Measurements from ENCODE around the gene UMPS. TPM values are rescaled to one million over a fixed set of nuclear protein-coding genes. Genes with fewer than 3 reads are reported as not detected.
"Not testable (repeated sequence)": the region's sequence is repeated elsewhere in the genome, so short reads cannot be mapped to it uniquely, and the experiment has no call there.

UMPS gene
- polyA plus RNA-seq, 2 of the 4 experiments (the other 2 are of a cell fraction) = 53.0 to 64.4 TPM

DNA sequence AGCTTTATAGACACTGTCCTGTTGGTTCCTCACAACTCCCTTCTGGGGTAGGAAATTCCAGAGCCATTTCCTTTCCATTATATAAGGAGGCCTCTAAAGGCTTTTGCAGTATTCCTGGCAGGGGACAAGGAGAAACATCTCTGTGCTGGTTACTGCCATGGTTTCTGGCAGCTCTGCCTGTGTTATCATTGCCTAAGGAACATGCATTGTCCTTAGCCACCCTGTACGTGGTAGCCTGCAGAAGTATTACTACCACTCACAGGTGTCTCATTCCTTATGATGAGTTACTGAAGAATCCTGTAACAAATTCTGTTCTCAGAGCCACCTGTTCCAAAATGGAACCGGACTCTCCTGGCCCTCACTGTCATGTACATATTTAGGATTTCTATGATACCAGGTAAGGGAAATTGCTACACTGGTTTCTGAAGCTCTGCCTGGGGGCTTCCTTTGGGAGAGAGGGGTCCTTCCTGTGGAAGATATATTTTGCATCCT lies 58.0 kb downstream of the UMPS start:
- H3K4me3 ChIP-seq = no peak overlapping the region
- H3K9me3 ChIP-seq = no peaks in the 10 kb centered on the region
- H3K4me2 ChIP-seq = no peak overlapping the region
- POLR2A ChIA-PET = interaction anchor here (3.3 kb wide), 1 partner anchor 99 kb away, joined by 22 read pairs; the partner anchor contains the start of gene ITGB5
- TF ChIP-seq NR3C1 (IDR thresholded peaks at IDR 0.05) (no peak), ZSCAN20 (CRISPR knock-in tag; IDR thresholded peaks at IDR 0.05) (no peak)
- TF ChIP-seq, protein P1, sequence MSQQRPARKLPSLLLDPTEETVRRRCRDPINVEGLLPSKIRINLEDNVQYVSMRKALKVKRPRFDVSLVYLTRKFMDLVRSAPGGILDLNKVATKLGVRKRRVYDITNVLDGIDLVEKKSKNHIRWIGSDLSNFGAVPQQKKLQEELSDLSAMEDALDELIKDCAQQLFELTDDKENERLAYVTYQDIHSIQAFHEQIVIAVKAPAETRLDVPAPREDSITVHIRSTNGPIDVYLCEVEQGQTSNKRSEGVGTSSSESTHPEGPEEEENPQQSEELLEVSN (IDR thresholded peaks at IDR 0.05; ENCODE audit: borderline replicate concordance, low read depth) = no peak
- CTCF ChIA-PET = interaction anchor here (0.6 to 13.7 kb wide), 20 partner anchors 8 to 184 kb away, joined by 3 to 205 read pairs (median 7); no protein-coding TSS in a partner anchor
- H3K27ac ChIP-seq = peak overlapping the region; percentile 29 to 85; a peak in 5 of 6 replicates
- ATAC-seq = peak in 1 of 2 experiments; percentile 11; a peak in 2 of 6 replicates
- WGBS (ENCODE audit: missing lambda C conversion rate) = 87% methylated on average over 2 of the region's 2 CpGs
- no peak for FAIRE-seq
- DNase-seq (ENCODE audit: low read depth in 1 of 2, low spot score in 1 of 2) = no peak
- peaks cover 62% of the 10 kb centered on the region for H3K4me1 ChIP-seq

DNA sequence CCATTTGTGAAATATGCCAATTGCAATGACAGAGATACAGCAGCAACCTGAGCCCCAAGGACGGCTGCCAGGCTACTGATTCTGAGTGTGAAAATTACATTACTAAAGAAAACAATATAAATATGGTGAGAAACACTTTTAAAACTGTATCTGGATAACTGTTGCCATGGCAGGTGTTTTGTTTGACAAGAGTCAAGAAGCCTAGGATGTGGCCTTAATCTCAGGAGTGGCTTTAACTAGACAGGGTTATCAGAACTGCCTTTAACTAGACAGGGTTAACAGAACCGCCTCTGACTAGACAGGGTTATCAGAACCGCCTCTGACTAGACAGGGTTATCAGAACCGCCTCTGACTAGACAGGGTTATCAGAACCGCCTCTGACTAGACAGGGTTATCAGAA lies 58.9 kb downstream of the UMPS start:
- H3K9me3 ChIP-seq; FAIRE-seq; H3K27ac ChIP-seq; DNase-seq (ENCODE audit: low read depth in 1 of 2, low spot score in 1 of 2); ATAC-seq; H3K4me2 ChIP-seq; H3K4me3 ChIP-seq; POLR2A ChIA-PET: not testable (repeated sequence)
- CTCF ChIA-PET = interaction anchor here (0.6 to 13.7 kb wide), 8 partner anchors 7 to 183 kb away, joined by 3 to 205 read pairs (median 17); no protein-coding TSS in a partner anchor
- peaks cover 62% of the 10 kb centered on the region for H3K4me1 ChIP-seq
- WGBS (ENCODE audit: missing lambda C conversion rate) = 91% methylated on average over 4 of the region's 5 CpGs

DNA sequence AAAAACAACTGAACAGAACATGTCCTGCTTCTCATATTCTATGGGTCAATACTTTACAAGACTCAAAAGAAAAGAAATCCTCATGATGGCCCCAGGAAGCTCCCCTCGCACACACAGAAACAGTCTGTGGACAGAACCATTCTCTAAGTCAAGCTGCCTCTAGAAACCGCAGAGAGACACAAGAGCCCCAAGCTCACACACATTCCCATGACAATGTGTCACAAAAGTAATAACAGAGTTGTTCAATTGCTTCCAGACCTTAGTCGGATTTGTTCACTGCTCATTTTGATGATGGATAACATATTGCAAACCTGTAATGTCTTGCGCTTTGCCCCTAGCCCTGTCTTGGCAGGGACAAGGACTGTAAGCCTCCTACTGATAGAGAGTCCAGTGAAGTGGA lies 60.9 kb downstream of the UMPS start:
- no peak for FAIRE-seq
- WGBS (ENCODE audit: missing lambda C conversion rate) = 93% methylated on average over 4 of the region's 4 CpGs
- Histone ChIP-seq H3K4me1 (peaks cover 56% of the 10 kb centered on the region), H3K27ac (peak overlapping the region in 1 of 2 experiments; percentile 39; a peak in 3 of 6 replicates), H3K9me3 (no peaks in the 10 kb centered on the region), H3K4me3 (no peak overlapping the region), H3K4me2 (no peak overlapping the region)
- CTCF ChIA-PET = interaction anchor here (0.6 to 2.2 kb wide), 7 partner anchors 12 to 118 kb away, joined by 3 to 10 read pairs (median 4); no protein-coding TSS in a partner anchor
- DNase-seq (ENCODE audit: low read depth in 1 of 2, low spot score in 1 of 2) = no peak
- POLR2A ChIA-PET = interaction anchor here (1.5 kb wide), 1 partner anchor 95 kb away, joined by 3 read pairs; no protein-coding TSS in a partner anchor
- TF ChIP-seq EP300 (IDR thresholded peaks at IDR 0.05) = no peak
- no peak for TF ChIP-seq EHF (CRISPR knock-in tag; IDR thresholded peaks at IDR 0.05)
- TF ChIP-seq MAFK (IDR thresholded peaks at IDR 0.05; ENCODE audit: partially characterized antibody) = no peak
- TF ChIP-seq GATA3 (IDR thresholded peaks at IDR 0.05; ENCODE audit: borderline replicate concordance) = no peak
- TF ChIP-seq ZC3H11A (IDR thresholded peaks at IDR 0.05) = no peak
- TF ChIP-seq ZFP36 (IDR thresholded peaks at IDR 0.05; ENCODE audit: borderline replicate concordance, partially characterized antibody) = no peak
- no peak for TF ChIP-seq RAD21 (conservative IDR thresholded peaks at IDR 0.05 in 1 of 2, IDR thresholded peaks at IDR 0.05 in 1 of 2)
- no peak for TF ChIP-seq HDAC2 (IDR thresholded peaks at IDR 0.05)
- no peak for TF ChIP-seq TP53 (CRISPR knock-in tag; IDR thresholded peaks at IDR 0.05)
- TF ChIP-seq POLR2AphosphoS2 (conservative IDR thresholded peaks at IDR 0.05; ENCODE audit: low read length) = no peak
- no peak for TF ChIP-seq RFX5 (IDR thresholded peaks at IDR 0.05)
- no peak for TF ChIP-seq POLR2A (IDR thresholded peaks at IDR 0.05; ENCODE audit: low read length)
- no peak for TF ChIP-seq NPAS2 (CRISPR knock-in tag; IDR thresholded peaks at IDR 0.05; ENCODE audit: borderline replicate concordance)
- TF ChIP-seq KDM1A (IDR thresholded peaks at IDR 0.05; ENCODE audit: low read depth) = no peak
- no peak for TF ChIP-seq ZNF302 (CRISPR knock-in tag; IDR thresholded peaks at IDR 0.05)
- ATAC-seq = no peak

DNA sequence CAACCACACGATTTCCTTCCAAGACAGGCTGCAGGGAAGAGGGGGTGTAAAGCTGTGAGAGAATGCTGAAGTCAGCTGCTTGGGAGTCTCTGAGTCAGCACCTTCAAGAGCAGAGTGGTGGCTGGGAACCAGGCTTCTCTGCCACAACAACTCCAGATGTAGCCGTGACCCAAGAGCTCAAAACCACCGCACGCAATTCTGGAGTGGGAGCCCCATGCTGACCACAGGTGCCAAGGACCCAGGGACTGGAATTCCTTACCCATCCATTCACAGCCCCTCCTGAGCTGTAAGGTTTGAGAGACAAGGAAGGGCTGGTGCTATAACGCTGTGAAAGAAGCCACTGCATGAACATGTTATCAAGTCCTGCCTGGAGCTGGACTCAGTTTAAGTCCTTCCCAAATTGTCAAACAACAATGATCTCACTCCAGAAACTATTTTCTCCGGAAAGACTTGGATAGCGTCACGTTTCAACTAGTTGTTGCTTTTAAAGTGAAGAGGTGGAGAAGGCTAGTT lies 61.4 kb downstream of the UMPS start:
- 93% methylated on average over 8 of the region's 8 CpGs for WGBS (ENCODE audit: missing lambda C conversion rate)
- TF ChIP-seq FOXS1 (CRISPR knock-in tag; IDR thresholded peaks at IDR 0.05) (no peak), MAFK (IDR thresholded peaks at IDR 0.05; ENCODE audit: partially characterized antibody) (peak; percentile 20)

More for the DNA sequence above, 61.4 kb downstream of the UMPS start:
- no peaks in the 10 kb centered on the region for H3K9me3 ChIP-seq
- ChIA-PET CTCF (interaction anchor here (0.6 to 2.2 kb wide), 8 partner anchors 12 to 227 kb away, joined by 3 to 10 read pairs (median 4); no protein-coding TSS in a partner anchor), POLR2A (interaction anchor here (1.5 kb wide), 1 partner anchor 95 kb away, joined by 3 read pairs; no protein-coding TSS in a partner anchor)
- FAIRE-seq (no peak), ATAC-seq (no peak), DNase-seq (ENCODE audit: low read depth in 1 of 2, low spot score in 1 of 2) (no peak)
- peak overlapping the region in 1 of 2 experiments; percentile 39; a peak in 3 of 6 replicates for H3K27ac ChIP-seq
- peaks cover 50% of the 10 kb centered on the region for H3K4me1 ChIP-seq
- no peak overlapping the region for H3K4me3 ChIP-seq
- H3K4me2 ChIP-seq = no peak overlapping the region
